ENCODE measurements around the gene CABP2.
"Not testable (repeated sequence)": the region's sequence is repeated elsewhere in the genome, so short reads cannot be mapped to it uniquely, and the experiment has no call there.

Gene CABP2

DNA sequence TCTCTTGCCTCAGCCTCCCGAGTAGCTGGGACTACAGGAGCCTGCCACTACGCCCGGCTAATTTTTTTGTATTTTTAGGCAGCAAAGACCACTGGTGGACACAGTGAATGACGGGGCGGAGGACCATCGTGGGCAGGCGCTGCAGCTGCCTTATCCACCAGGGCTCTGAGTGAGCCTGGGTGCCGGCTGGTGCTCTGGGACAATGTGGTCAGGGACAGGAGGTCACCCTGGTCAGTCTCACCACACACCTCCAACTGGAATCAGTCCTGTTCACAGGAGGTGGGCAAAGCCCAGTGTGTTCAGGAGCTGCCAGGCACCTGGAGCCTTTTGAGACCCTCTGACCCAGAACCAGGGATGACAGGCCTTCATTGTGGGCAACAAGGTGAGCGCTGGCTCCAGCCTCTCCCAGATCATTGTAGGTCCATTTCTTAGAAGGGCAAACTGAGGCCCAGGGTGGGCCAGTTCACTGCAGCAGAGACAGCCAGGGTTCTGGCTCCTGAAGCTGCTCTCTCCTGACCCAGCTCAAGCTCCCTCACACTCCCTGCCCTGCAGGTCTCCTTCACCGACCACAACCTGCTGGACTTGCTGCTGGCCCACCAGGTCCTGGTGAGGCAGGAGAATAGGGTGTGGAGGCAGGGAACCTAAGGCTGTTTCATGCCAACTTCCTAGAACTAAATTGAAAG, 15.7 kb upstream of the CABP2 start:
- no peak for DNase-seq

DNA sequence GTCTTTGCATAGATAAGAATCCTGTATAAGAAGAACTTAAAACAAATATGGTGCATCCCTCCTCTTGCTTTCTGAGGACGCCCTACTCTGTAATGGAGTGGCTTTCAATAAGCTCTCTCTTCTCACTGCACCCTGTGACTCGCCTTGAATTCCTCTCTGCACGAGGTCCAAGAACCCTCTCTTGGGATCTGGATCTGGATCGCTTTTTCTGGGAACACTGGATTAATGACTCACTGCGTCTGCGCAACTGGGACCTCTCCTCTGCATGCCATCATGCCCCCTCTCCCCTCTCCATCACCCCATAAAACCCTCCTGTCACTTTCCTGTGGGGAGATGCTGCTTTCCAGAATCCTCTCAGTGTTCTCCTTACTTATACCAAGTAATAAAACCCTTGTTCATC, 15.1 kb upstream of the CABP2 start:
- no peak for DNase-seq

DNA sequence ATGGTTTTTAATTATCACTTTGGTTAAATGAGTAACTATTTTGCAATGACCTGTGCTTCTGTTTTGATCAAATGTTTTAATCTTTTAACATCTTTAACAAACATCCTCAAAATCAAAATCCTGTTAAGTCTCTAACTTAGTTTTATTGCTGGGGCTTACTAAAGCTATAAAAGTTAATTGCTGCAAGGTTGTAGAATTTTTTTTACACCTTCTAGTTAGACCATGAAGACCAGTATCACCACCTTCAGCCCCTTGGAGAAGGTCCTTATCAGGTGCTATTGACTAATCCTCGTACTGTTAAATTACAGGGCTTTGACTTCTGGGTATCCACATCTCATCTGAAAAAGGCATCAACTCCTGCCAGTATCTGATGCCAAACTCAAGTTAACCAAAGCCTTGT, 12.3 kb upstream of the CABP2 start:
- DNase-seq: no peak

DNA sequence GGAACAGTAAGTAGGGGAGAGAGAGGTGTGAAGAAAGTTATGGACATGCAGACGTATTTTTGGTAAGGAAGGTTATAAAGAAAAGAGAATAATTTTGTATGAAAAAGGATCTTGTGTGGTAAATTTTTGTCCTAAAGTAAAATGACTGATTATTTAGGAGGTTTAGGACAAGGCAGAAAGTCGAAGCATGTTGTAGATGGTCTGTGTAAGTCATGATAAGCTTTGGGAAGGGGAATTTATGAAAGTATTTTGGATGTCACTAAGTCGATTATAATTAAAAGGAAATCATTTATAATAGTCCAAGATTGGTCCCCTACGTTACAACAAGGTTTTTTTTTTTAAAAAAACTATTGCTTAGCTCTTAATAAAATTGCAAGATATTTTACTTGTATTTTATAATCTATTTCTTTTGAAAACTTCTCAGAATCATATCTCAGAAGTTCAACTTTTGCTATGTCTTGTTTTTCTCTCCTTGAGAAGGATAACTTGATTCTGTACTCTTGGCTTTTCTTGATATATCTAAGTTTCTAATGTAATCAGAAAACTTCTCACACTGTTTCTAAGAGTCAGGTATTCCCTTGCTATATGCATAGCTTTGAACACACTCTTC, 10.9 kb upstream of the CABP2 start:
- DNase-seq: no peak

DNA sequence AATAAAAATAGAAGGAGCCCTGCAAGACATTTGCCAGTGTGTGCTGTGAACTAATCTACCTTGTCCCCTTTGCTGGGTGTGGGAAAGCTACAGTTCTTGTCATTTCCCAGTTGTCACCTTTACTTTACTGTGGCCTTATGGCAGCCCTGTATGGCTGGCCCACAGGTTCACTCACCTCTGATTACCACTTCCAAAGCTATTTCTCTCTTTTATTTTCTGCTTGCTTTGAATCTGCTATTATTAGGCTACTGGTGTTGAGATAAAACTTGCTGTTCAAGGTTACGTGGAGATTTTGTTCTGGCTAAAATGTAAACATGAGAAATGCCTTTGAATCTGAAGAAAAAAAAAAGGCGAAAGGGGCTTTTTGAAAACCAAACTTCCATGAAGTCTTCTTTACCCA, 9.6 kb upstream of the CABP2 start:
- no peak for DNase-seq

DNA sequence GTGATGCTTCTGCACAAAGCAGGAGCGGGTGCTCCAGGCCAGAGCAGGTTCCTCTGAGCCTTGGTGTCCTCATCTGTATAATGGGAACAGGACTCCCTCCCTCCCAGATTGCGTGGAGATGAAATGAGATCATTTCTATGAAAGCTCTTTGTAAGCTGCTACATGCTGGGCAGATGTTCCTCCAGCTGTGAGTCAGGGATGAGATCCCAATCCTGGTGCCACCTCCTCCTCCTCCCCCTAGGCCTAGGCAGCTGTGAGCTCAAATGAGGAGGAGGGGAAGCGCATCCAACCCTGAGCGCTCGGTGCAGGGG, 7.0 kb upstream of the CABP2 start:
- DNase-seq: no peak

DNA sequence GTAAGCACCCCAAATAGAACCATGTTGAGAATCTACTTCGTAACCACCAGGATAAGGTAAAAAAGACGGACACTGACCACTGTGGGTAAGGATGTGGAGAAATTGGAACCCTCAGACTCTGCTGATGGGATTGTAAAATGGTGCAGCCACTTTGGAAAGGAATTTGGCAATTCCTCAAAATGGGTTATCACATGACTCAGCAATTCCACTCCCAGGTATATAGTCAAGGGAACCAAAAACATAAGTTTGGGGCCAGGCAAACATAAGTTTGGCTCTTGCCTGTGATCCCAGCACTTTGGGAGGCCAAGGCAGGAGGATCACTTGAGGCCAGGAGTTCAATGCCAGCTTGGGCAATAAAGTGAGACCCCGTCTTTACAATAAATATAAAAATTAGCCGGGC, 5.1 kb upstream of the CABP2 start:
- DNase-seq: no peak

DNA sequence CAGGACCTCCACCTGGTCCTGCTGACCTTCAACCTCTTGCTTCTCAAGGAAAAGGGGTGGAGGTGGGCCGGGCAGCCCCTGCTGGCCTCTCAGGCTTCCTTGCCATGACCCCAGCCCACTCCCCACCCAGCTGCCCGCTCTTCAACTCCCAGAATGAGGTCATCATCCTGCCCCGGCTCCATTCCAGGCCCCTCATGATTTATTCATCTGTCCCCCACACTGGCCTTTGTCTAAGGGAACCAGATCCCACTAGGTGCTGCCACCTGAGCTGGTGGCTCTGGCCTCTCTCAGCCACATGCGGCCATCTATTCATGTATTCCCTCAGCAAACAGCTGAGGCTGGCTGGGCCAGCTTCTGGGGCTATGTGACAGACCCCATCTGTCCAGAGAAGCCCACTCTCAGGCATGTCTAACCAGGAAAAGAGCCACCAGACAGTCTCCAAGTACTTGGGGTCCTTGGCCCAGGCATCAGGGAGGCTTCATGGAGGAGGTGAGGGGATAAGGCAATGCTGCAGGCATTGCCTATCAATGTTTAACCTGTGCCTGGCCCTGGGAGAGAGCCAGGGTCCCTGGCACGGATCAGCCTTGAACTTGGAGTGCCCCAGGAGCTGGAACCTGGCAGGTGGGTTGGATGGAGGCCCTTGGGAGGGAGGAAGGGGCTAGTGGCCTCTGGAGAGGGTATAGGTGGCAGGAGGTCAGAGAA, 2.2 kb upstream of the CABP2 start:
- DNase-seq: no peak

DNA sequence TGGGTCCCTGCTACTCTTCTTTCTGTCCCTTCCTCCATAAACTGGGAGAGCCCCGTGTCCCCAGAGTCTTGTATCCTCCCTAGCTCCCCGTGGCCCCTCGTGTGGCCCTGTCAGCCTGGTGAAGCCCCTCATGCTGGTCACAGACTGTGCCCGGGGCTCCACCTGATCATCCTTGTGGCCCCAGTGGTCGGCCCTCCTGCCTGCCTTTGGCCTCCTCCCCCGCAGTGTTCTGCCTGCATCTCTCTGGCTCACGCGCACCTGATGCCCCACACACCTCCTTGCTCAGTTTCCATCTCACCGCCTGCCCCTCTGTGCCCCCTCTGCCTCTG, 1.2 kb upstream of the CABP2 start:
- DNase-seq: no peak

DNA sequence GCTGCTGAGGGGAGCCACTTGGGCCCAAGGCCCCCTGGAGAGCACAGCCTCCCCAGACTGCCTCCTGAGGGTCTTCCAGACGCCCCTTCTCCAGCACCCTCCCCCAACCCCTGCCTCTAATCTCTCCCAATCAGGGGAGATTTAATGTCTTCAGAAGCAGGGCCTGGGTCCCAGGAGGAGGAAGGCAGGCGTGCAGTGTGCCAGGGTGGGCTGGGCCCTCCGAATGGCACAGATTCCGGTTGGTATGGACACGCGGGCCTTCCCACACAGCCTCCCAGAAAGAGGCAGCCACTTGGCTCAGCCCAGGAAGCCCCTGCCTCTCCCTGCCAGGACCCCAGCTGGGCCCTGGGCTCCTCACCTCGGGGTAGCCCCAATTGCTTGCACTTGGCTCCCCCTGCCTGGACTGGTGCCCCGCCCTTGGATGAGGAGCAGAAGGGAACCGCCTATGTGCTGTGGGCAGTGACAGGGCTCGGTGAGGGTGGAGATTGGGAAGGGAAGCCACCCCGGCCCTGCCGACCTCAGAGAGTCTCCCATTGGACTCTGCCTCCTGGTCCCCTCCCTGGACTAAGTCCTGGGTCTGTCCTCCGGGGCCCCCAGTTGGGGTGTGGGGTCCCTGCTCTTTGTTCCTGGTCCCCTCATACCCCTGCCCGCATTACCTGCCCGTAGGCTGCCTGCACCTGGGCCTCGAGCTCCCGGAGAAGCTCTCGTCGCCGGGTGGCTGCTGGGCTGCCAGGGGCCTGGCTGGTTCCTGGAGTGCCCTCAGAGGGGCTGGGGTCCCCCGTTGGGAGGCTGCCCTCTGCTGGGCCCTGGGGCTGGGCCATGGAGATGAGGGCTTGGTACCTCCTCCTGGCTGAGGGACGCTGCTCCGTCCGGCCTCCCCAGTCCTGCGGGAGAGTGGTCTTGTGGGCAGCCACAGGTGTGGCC, 572 bp upstream of the CABP2 start:
- no peak for DNase-seq

DNA sequence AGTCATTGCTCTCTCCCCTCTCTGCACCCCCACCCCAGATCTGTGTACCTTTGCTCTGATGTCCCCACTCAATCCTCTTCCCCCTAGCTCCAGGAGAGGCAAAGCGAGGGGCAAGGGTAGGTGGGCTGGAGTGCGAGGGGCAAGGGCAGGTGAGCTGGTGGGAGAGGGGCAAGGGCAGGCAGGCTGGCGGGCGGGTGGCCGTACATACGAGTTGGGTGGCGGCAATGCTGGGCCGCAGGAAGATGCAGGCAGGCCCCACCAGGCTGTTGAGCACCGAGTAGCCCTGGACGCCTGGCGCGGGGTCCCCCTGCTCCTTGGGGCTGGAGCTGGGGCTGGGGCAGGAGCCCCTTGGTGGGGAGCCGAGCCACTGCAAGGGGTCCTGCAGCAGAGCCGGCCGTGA, 908 bp downstream of the CABP2 start:
- no peak for DNase-seq

DNA sequence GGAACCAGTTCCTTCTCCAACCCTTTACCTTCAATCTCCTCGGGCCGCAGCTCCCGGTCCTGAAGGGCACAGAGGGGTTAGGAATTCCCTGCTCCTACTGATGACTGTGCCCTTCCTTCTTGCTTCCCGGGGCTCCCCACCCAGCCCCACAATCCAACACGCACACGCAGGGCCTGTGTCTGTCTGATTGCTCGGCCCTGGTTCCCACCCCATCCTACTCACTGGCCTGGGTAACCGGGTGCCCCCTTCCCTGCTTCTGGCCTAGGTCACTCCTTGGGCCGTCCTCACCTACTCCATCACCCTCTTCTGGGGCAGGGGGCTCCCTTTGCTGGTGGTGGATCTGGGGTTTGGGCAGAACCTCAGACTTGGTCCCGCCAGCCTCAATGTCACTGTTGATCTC, 1.3 kb downstream of the CABP2 start:
- DNase-seq: no peak

DNA sequence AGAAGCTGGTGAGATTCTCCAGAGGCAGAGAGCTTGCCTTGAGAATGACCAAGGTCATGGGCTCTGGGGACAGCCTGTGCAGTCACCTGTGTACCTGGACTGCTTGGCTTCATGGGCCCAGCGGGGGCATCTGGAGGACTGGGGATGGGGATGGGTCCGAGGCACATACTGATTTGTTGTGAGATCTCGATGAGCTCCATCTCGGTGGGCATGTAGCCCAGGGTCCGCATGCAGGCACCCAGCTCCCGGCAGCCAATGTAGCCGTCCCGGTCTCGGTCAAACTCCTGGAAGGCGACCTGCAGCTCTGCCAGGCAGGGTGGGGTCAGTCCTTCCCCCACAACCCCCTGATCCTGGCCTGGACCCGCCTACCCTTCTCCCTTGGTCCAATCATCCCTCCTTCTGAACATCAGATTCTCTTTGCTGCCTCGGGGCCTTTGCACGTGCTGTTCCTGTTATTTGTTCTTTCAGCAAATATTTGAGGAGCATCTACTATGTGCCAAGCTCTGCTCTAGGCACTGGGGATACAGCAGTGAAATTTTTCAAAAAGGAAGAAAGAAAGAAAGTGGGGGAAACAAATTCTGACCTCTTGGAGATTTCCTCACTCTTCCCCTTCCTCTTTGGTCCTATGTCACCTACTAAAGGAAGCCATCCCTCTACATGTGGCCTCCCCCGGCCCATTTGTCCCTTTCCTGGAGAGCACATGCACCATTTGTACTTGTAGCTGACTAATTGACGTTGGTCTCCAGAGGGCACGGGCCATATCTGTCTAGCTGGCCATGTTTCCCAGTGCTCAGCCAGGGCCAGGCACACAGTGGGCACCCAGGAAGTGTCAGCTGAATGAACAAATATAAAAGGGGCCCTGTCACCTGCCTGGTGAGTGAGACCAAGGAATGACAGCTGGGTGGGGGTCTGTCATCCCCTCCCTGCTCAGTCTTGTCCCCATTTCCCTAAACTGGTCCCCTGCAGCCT, 2.1 kb downstream of the CABP2 start:
- DNase-seq: no peak

DNA sequence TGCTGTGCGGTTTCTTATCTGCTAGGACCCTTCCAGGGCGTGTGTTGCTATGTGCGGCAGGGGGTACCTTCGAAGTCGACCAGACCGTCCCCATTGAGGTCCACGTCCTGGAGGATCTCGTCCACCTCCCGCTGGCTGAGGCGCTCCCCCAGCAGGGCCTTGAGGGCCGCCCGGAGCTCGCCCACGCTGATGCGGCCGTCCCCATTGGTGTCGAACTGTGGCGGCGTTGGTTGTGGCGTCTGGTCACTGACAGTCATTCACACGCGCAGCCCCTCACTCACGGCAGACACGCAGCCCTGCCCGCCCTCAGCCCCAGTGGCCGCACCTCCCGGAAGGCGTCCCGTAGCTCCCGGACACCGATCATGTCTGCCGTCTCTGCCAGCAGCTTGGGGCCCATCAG, 3.5 kb downstream of the CABP2 start:
- DNase-seq: no peak

DNA sequence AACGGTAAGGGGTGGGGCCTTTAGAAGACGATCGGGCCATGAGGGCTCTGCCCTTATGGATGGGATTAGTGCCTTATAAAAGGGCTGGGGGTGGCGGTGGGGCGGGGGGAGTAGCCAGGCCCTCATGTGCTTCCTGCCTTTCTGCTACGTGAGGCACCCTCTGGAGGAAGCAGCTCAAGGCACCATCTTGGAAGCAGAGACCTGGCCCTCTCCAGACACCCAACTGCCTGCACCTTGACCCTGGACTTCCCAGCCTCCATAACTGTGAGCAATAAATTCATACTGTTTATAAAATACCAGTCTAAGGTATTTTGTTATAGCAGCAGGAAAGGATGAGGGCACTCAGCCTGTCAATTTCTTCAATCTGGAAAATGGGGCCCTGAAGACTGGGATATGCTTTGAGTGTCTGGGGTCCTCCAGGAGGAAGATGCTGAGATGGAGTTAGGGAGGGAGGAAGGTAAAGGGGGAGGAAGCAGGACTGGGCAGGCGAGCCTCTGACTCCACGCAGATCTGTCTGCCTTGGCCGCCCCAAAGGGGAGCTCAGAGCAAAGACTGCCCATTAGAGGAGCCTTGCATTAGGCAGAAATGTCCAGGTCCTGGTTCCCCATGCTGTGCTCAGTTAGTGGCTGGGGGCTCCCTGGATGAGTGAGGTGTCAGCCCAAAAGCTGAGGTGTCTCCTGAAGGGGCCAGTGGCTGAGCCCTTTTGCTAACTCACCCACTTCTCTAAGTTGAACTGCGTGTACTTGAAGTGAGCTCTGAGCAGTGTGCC, 5.3 kb downstream of the CABP2 start:
- DNase-seq: no peak

DNA sequence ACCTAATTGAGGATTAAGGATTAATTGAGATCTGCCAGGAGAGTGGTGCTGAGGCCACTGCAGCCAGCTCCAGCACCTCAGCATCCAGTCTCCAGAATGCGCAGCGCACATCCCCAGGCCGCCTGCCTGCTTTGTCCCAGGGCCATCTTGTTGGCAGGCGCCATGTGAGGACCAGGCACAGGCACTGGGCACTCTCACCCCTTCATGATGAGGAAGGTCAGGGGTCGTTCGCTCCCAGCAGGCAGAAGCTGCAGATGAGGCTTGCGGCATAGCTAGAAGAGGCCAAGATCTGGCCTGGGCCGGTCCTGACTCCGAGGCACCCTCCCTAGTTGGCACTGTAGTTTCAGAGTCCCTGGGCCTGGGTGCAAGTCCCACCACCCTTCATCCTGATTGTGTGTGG, 6.4 kb downstream of the CABP2 start:
- DNase-seq: no peak

DNA sequence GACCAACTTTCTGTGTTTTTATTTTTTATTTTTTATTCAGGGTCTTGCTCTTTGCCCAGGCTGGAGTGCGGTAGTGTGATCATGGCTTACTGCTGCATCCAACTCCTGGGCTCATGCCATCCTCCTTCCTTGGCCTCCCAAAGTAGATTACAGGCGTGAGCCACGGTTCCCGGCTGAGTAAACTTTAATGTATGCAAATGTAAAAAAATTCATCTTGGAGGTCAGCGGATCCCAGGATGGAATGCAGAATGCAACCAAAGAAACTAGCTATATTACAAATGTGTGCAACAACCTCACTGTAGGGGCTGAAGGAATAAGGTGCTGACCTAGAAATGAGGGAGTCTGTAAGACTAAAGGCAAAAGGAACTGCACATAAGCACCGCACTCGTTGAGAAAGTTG, 9.1 kb downstream of the CABP2 start:
- no peak for DNase-seq

DNA sequence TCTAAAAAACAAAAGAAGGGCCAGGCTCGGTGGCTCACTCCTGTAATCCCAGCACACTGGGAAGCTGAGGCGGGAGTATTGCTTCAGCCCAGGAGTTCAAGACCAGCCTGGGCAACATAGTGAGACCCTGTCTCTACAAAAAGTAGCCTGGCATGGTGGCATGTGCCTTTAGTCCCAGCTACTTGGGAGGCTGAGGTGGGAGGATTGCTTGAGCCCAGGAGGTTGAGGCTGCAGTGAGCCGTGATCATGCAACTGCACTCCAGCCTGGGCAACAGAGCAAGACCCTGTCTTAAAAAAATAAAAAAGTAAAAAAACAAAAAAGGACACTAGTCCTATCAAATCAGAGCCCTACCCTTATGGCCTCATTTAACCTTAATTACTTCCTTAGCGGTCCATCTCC, 11.7 kb downstream of the CABP2 start:
- not testable (repeated sequence) for DNase-seq

DNA sequence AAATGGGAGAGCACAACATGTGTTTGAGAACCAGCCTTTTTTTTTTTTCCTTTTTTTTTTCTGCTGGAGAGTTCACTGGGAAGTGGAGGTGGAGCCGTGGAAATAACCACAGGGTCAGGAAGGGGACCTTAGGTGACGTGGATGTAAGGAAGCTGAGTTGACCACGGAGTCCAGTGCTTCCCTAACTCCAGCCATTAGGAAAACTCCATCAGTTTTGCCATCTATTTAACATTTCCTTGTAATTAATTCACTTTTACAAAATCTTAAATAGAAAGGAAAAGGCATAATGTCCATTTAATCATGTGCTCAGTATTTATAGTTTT, 13.3 kb downstream of the CABP2 start:
- DNase-seq: no peak

DNA sequence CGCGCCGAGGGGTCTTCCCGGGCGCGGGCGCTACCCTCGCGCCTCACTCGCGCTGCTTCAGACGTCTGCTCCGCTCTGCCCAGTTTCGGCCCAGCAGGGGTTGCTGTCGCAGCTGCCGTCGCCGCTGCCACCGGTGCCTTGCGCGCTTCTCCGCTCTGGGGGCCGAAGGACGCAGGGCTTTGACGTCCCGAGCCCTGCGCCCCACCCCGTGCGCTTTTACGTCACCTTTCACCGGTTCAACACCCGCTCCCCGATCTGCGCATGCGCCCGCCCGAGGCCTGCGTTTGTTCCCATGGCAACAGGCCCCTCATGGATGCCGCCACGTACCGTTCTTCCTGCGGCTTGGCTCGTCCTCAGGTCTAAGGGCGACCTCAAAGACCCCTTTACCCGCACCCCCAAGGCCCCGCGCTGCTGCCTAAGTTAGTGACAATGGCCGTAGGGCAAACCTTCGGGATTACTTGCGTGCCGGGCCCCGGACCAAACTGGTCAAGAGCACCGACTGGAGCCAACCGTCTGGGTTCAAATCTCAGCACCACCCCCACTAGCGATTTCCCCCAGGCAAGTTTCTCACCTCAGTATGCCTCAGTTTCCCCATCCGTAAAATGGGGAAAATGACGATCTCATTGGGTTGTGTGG, 14.6 kb downstream of the CABP2 start:
- DNase-seq: peak; percentile 100

DNA sequence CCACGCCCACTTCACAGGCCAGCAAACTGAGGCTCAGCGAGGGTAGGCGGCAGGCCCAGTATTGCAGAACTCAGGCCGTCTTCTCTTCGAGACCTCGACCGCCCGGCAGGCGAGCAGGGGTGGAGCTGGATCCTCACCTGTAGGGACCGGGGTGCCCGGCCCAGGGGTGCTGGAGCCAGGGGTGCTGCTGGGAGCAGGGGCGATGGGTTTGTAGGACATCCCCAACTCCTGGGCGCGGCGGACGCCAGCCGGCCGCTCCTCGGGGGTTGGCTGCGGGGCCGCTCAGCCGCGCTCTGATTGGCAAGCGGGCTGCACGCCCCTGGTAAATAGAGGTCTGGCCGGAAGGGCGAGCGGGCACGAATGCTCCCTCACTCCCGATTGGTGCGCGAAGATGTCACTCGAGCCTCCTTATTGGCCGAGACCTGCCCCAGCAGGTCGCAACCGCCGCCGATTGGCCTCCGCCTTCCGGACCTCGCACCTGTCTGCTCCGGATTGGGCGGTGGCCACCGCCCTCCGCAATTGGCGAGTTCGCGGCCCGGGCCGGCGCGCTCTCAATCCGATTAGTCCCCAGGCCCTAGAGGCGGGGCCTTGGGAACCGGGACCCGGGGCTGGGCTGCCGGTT, 15.3 kb downstream of the CABP2 start, which contains the start of gene CDK2AP2:
Gene CDK2AP2 (minus strand): TSS at position 299 of the 622 bp plus-strand sequence. CDS start 80 bp downstream, at position 219.
- DNase-seq: peak; percentile 98

Data from stimulated activated CD4-positive, alpha-beta T cell treated with anti-CD3 and anti-CD28 coated beads, Interleukin-4, amount 100 ng/mL, for 1 hour (primary cell).